SK-N-SH treated with all-trans-retinoic acid at 6 μM for 48 hours (cell line): ENCODE measurements around the gene CRIP2.

Experiments used
- CSDC2 ChIP-seq: fragments of 250-450 bp; sonication (Bioruptor Pico); IDR thresholded peaks from 2 replicates; pipeline ENCODE4 v1.5.0; 2020; ENCODE audit warnings: mild to moderate bottlenecking, moderate library complexity
- ISL1 ChIP-seq: fragments of 250-450 bp; sonication (Bioruptor Pico); IDR thresholded peaks from 2 replicates; pipeline ENCODE4 v2.1.2; 2022; ENCODE audit warnings: mild to moderate bottlenecking, moderate library complexity
- OSR1 ChIP-seq: fragments of 250-450 bp; sonication (Bioruptor Pico); IDR thresholded peaks from 2 replicates; pipeline ENCODE4 v1.8.0; 2022; ENCODE audit warnings: moderate library complexity, mild to moderate bottlenecking, inconsistent platforms
- ZFP30 ChIP-seq: fragments of 450-650 bp; formaldehyde crosslinking; IDR thresholded peaks from 2 replicates; pipeline ENCODE4 v1.5.0; 2022; ENCODE audit warnings: mild to moderate bottlenecking, moderate library complexity
- ZNF8 ChIP-seq: fragments of 450-650 bp; formaldehyde crosslinking; IDR thresholded peaks from 2 replicates; pipeline ENCODE4 v1.5.0; 2020; ENCODE audit warnings: mild to moderate bottlenecking, moderate library complexity

DNA sequence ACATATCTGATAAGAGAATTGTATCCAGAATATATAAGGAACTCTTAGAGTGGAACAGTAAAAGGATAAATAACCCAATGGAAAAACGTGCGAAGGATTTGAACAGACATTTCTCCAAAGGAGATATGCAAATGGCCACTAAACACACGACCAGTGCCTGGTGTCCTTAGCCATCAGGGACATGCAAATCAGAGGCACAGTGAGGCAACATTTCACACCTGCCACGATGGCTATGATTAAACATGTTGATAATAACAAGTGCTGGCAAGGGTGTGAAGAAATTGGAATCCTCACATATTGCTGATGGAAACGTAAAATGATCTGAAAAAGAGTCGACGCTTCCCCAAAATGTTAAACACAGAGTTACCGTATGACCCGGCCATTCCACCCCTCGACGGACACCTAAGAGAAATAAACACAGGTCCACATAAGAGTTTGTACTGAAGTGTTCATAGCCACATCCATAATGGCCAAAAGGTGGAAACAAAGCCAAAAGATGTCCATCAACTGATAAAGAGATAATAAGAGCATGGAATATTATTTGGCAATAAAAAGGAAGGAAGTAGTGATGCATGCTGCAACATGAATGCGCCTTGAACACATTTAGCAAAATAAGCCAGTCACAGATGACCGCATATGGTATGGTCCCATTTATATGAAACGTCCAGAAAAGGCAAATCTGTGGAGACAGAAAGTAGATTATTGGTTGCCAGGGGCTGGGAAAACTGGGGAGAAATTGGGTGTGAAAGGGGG is 45.5 kb downstream of the CRIP2 start:
- TF ChIP-seq ZNF8 (CRISPR knock-in tag) (no peak), ZFP30 (CRISPR knock-in tag) (no peak), OSR1 (CRISPR knock-in tag) (no peak), ISL1 (CRISPR knock-in tag) (no peak), CSDC2 (CRISPR knock-in tag) (no peak)
